ENCODE results near the gene C19orf44.
"Not testable (repeated sequence)": the region's sequence is repeated elsewhere in the genome, so short reads cannot be mapped to it uniquely, and the experiment has no call there.

Gene C19orf44

GRCh38 chr19:16458391-16459341, 37.5 kb upstream of the C19orf44 start:
- H3K36me3 ChIP-seq (ENCODE audit: insufficient read depth, low read length), result no peaks in the 10 kb centered on the region
- no peak overlapping the region for H3K4me3 ChIP-seq (ENCODE audit: low read depth in 1 of 2, low read length in 2 of 2)
- peaks cover 32% of the 10 kb centered on the region for H3K4me1 ChIP-seq (ENCODE audit: insufficient read depth, low read length)
- H3K9ac ChIP-seq (ENCODE audit: low read length), result no peak overlapping the region
- H3K27ac ChIP-seq (ENCODE audit: low read depth, low read length), result no peak overlapping the region
- H3K27me3 ChIP-seq (ENCODE audit: control insufficient read depth in 1 of 2, insufficient read depth in 2 of 2, low read length in 2 of 2), result no peaks in the 10 kb centered on the region
- no peaks in the 10 kb centered on the region for H3K9me3 ChIP-seq (ENCODE audit: low read length)

- peaks cover 26% of the 10 kb centered on the region for H3K4me1 ChIP-seq (ENCODE audit: insufficient read depth, low read length)
These were observed 36.5 kb upstream of the C19orf44 start for GRCh38 chr19:16459680-16460079.

GRCh38 chr19:16460454-16460853, 35.7 kb upstream of the C19orf44 start:
- H3K4me1 ChIP-seq (ENCODE audit: insufficient read depth, low read length), result peaks cover 26% of the 10 kb centered on the region
- no peaks in the 10 kb centered on the region for H3K27me3 ChIP-seq (ENCODE audit: control insufficient read depth in 1 of 2, insufficient read depth in 2 of 2, low read length in 2 of 2)
- no peaks in the 10 kb centered on the region for H3K9me3 ChIP-seq (ENCODE audit: low read length)
- H3K9ac ChIP-seq (ENCODE audit: low read length), result no peak overlapping the region
- H3K4me3 ChIP-seq (ENCODE audit: low read depth in 1 of 2, low read length in 2 of 2), result no peak overlapping the region
- H3K36me3 ChIP-seq (ENCODE audit: insufficient read depth, low read length), result no peaks in the 10 kb centered on the region
- no peak overlapping the region for H3K27ac ChIP-seq (ENCODE audit: low read depth, low read length)

More at GRCh38 chr19:16459680-16460079, 36.5 kb upstream of the C19orf44 start:
- H3K4me3 ChIP-seq (ENCODE audit: low read depth in 1 of 2, low read length in 2 of 2), result no peak overlapping the region
- H3K36me3 ChIP-seq (ENCODE audit: insufficient read depth, low read length), result no peaks in the 10 kb centered on the region
- no peak overlapping the region for H3K27ac ChIP-seq (ENCODE audit: low read depth, low read length)
- H3K9ac ChIP-seq (ENCODE audit: low read length), result no peak overlapping the region
- H3K27me3 ChIP-seq (ENCODE audit: control insufficient read depth in 1 of 2, insufficient read depth in 2 of 2, low read length in 2 of 2), result no peaks in the 10 kb centered on the region
- no peaks in the 10 kb centered on the region for H3K9me3 ChIP-seq (ENCODE audit: low read length)

- Histone ChIP-seq H3K4me1 (ENCODE audit: insufficient read depth, low read length) (peaks cover 24% of the 10 kb centered on the region), H3K9ac (ENCODE audit: low read length) (no peak overlapping the region), H3K36me3 (ENCODE audit: insufficient read depth, low read length) (no peaks in the 10 kb centered on the region), H3K9me3 (ENCODE audit: low read length) (no peaks in the 10 kb centered on the region), H3K27ac (ENCODE audit: low read depth, low read length) (no peak overlapping the region), H3K4me3 (ENCODE audit: low read depth in 1 of 2, low read length in 2 of 2) (no peak overlapping the region), H3K27me3 (ENCODE audit: control insufficient read depth in 1 of 2, insufficient read depth in 2 of 2, low read length in 2 of 2) (no peaks in the 10 kb centered on the region)
These were observed 34.6 kb upstream of the C19orf44 start for GRCh38 chr19:16461630-16462051.

GRCh38 chr19:16462757-16463250, 33.4 kb upstream of the C19orf44 start:
- no peaks in the 10 kb centered on the region for H3K27me3 ChIP-seq (ENCODE audit: control insufficient read depth in 1 of 2, insufficient read depth in 2 of 2, low read length in 2 of 2)
- H3K27ac ChIP-seq (ENCODE audit: low read depth, low read length), result no peak overlapping the region
- H3K9ac ChIP-seq (ENCODE audit: low read length), result no peak overlapping the region
- no peaks in the 10 kb centered on the region for H3K36me3 ChIP-seq (ENCODE audit: insufficient read depth, low read length)
- H3K4me3 ChIP-seq (ENCODE audit: low read depth in 1 of 2, low read length in 2 of 2), result no peak overlapping the region
- peaks cover 18% of the 10 kb centered on the region for H3K4me1 ChIP-seq (ENCODE audit: insufficient read depth, low read length)
- H3K9me3 ChIP-seq (ENCODE audit: low read length), result no peaks in the 10 kb centered on the region

- peaks cover 16% of the 10 kb centered on the region for H3K4me1 ChIP-seq (ENCODE audit: insufficient read depth, low read length)
- H3K36me3 ChIP-seq (ENCODE audit: insufficient read depth, low read length), result no peaks in the 10 kb centered on the region
- H3K4me3 ChIP-seq (ENCODE audit: low read depth in 1 of 2, low read length in 2 of 2), result no peak overlapping the region
- H3K27ac ChIP-seq (ENCODE audit: low read depth, low read length), result no peak overlapping the region
- no peak overlapping the region for H3K9ac ChIP-seq (ENCODE audit: low read length)
- no peaks in the 10 kb centered on the region for H3K9me3 ChIP-seq (ENCODE audit: low read length)
- no peaks in the 10 kb centered on the region for H3K27me3 ChIP-seq (ENCODE audit: control insufficient read depth in 1 of 2, insufficient read depth in 2 of 2, low read length in 2 of 2)
These were observed 32.7 kb upstream of the C19orf44 start for GRCh38 chr19:16463341-16463990.

GRCh38 chr19:16463991-16464575, 32.1 kb upstream of the C19orf44 start:
- H3K4me1 ChIP-seq (ENCODE audit: insufficient read depth, low read length), result peaks cover 12% of the 10 kb centered on the region
- H3K4me3 ChIP-seq (ENCODE audit: low read depth in 1 of 2, low read length in 2 of 2), result no peak overlapping the region
- no peaks in the 10 kb centered on the region for H3K36me3 ChIP-seq (ENCODE audit: insufficient read depth, low read length)
- no peak overlapping the region for H3K27ac ChIP-seq (ENCODE audit: low read depth, low read length)
- H3K9me3 ChIP-seq (ENCODE audit: low read length), result no peaks in the 10 kb centered on the region
- no peak overlapping the region for H3K9ac ChIP-seq (ENCODE audit: low read length)
- no peaks in the 10 kb centered on the region for H3K27me3 ChIP-seq (ENCODE audit: control insufficient read depth in 1 of 2, insufficient read depth in 2 of 2, low read length in 2 of 2)

GRCh38 chr19:16465239-16465638, 31.0 kb upstream of the C19orf44 start:
- Histone ChIP-seq H3K27me3 (ENCODE audit: control insufficient read depth in 1 of 2, insufficient read depth in 2 of 2, low read length in 2 of 2) (no peaks in the 10 kb centered on the region), H3K27ac (ENCODE audit: low read depth, low read length) (no peak overlapping the region), H3K4me1 (ENCODE audit: insufficient read depth, low read length) (peaks cover 12% of the 10 kb centered on the region), H3K9me3 (ENCODE audit: low read length) (no peaks in the 10 kb centered on the region), H3K36me3 (ENCODE audit: insufficient read depth, low read length) (no peaks in the 10 kb centered on the region), H3K9ac (ENCODE audit: low read length) (no peak overlapping the region), H3K4me3 (ENCODE audit: low read depth in 1 of 2, low read length in 2 of 2) (no peak overlapping the region)

- not testable (repeated sequence) for H3K27me3 ChIP-seq (ENCODE audit: control insufficient read depth in 1 of 2, insufficient read depth in 2 of 2, low read length in 2 of 2); H3K4me3 ChIP-seq (ENCODE audit: low read depth in 1 of 2, low read length in 2 of 2); H3K27ac ChIP-seq (ENCODE audit: low read depth, low read length); H3K9ac ChIP-seq (ENCODE audit: low read length); H3K9me3 ChIP-seq (ENCODE audit: low read length); H3K36me3 ChIP-seq (ENCODE audit: insufficient read depth, low read length)
- H3K4me1 ChIP-seq (ENCODE audit: insufficient read depth, low read length), result peaks cover 20% of the 10 kb centered on the region
These were observed 29.3 kb upstream of the C19orf44 start for GRCh38 chr19:16466802-16467427.

- Histone ChIP-seq H3K4me3 (ENCODE audit: low read depth in 1 of 2, low read length in 2 of 2) (no peak overlapping the region), H3K36me3 (ENCODE audit: insufficient read depth, low read length) (no peaks in the 10 kb centered on the region), H3K27ac (ENCODE audit: low read depth, low read length) (no peak overlapping the region), H3K9me3 (ENCODE audit: low read length) (no peaks in the 10 kb centered on the region), H3K9ac (ENCODE audit: low read length) (no peak overlapping the region), H3K4me1 (ENCODE audit: insufficient read depth, low read length) (peaks cover 20% of the 10 kb centered on the region), H3K27me3 (ENCODE audit: control insufficient read depth in 1 of 2, insufficient read depth in 2 of 2, low read length in 2 of 2) (no peaks in the 10 kb centered on the region)
These were observed 28.6 kb upstream of the C19orf44 start for GRCh38 chr19:16467581-16467980.

GRCh38 chr19:16470541-16470910, 25.7 kb upstream of the C19orf44 start:
- H3K4me1 ChIP-seq (ENCODE audit: insufficient read depth, low read length), result peaks cover 20% of the 10 kb centered on the region
- H3K36me3 ChIP-seq (ENCODE audit: insufficient read depth, low read length), result no peaks in the 10 kb centered on the region
- H3K27ac ChIP-seq (ENCODE audit: low read depth, low read length), result no peak overlapping the region
- H3K9me3 ChIP-seq (ENCODE audit: low read length), result no peaks in the 10 kb centered on the region
- H3K9ac ChIP-seq (ENCODE audit: low read length), result no peak overlapping the region
- no peaks in the 10 kb centered on the region for H3K27me3 ChIP-seq (ENCODE audit: control insufficient read depth in 1 of 2, insufficient read depth in 2 of 2, low read length in 2 of 2)
- peak overlapping the region in 1 of 2 donors; percentile 92 for H3K4me3 ChIP-seq (ENCODE audit: low read depth in 1 of 2, low read length in 2 of 2)

All from muscle layer of colon (tissue), 2 donors.